H1 (cell line): ENCODE results near the gene TSPAN32. TPM values are rescaled to one million over a fixed set of nuclear protein-coding genes. Genes with fewer than 3 reads are reported as not detected.

Experiments
- CTCF ChIA-PET: fragments of 300-600 bp; sonication (Branson Sonifier 250); formaldehyde crosslinking; loops from one replicate; lab custom pipeline; 2021; ENCODE audit not compliant: partially characterized antibody; lab: Charles Lee
- POLR2A ChIA-PET: fragments of 300-600 bp; sonication (Branson Sonifier 250); formaldehyde crosslinking; loops from one replicate; lab custom pipeline; 2021; ENCODE audit warnings: inconsistent platforms; ENCODE audit not compliant: partially characterized antibody; lab: Charles Lee
- DNase-seq, 2 experiments: peaks; one replicate each; pipeline versions ENCODE4 v3.0.0 to v3.0.0-alpha.2; 2010 to 2022; ENCODE audit warnings: low spot score in 2 of 2, low read depth in 1 of 2, mixed read lengths in 1 of 2
- FAIRE-seq: peaks from 2 replicates; lab custom pipeline; 2011; peaks lifted over from hg19 to GRCh38; lab: Jason Lieb, UNC
- H2AFZ ChIP-seq: 2 replicates; pipeline ENCODE4 v1.8.1; 2012; ENCODE audit warnings: low read length, inconsistent platforms
- H2AK5ac ChIP-seq: 2 replicates; pipeline ENCODE4 v1.6.1; 2013; ENCODE audit warnings: low read depth, low read length
- H2BK120ac ChIP-seq: replicated peaks from 2 replicates; pipeline ENCODE3; 2013; ENCODE audit warnings: low read depth, low read length, inconsistent platforms
- H2BK12ac ChIP-seq: 2 replicates; pipeline ENCODE4 v1.6.1; 2013; ENCODE audit warnings: low read depth, low read length
- H2BK15ac ChIP-seq: 2 replicates; pipeline ENCODE4 v1.6.1; 2013; ENCODE audit warnings: low read length
- H2BK20ac ChIP-seq: 2 replicates; pipeline ENCODE4 v1.6.1; 2013; ENCODE audit warnings: low read length
- H2BK5ac ChIP-seq: 2 replicates; pipeline ENCODE4 v1.6.1; 2013; ENCODE audit warnings: low read depth, low read length
- H3K14ac ChIP-seq: 2 replicates; pipeline ENCODE4 v1.6.1; 2013; ENCODE audit warnings: inconsistent platforms; ENCODE audit not compliant: insufficient read length
- H3K18ac ChIP-seq: 2 replicates; pipeline ENCODE4 v1.6.1; 2013; ENCODE audit warnings: low read length; ENCODE audit errors: extremely low read depth
- H3K23ac ChIP-seq: 2 replicates; pipeline ENCODE4 v1.6.1; 2013; ENCODE audit warnings: inconsistent platforms; ENCODE audit not compliant: insufficient read length
- H3K23me2 ChIP-seq: 2 replicates; pipeline ENCODE4 v1.6.1; 2013; ENCODE audit warnings: low read depth, low read length
- H3K27ac ChIP-seq: 2 replicates; pipeline ENCODE4 v1.6.1; 2011; ENCODE audit warnings: low read depth, low read length, inconsistent platforms
- H3K27me3 ChIP-seq, 4 experiments: replicated peaks in 1 of 4; 1 replicate in 1 of 4; 2 replicates in 3 of 4; pipeline versions ENCODE4 v1.6.1 to v1.8.1; 2011 to 2013; ENCODE audit warnings: low read length in 3 of 4, mild to moderate bottlenecking in 3 of 4, inconsistent platforms in 2 of 4, mixed read lengths in 2 of 4, moderate library complexity in 1 of 4; ENCODE audit not compliant: control insufficient read depth in 3 of 4, insufficient read depth in 3 of 4; ENCODE audit errors: extremely low read depth in 1 of 4
- H3K36me3 ChIP-seq, 4 experiments: 2 replicates each; pipeline versions ENCODE4 v1.6.1 to v1.8.1; 2011 to 2013; ENCODE audit warnings: mild to moderate bottlenecking in 4 of 4, low read length in 3 of 4, moderate library complexity in 2 of 4, control low read depth in 1 of 4, inconsistent platforms in 1 of 4; ENCODE audit not compliant: insufficient read depth in 4 of 4, control insufficient read depth in 2 of 4
- H3K4ac ChIP-seq: replicated peaks from 2 replicates; pipeline ENCODE3; 2013; ENCODE audit warnings: low read length, low read depth, mixed read lengths, inconsistent platforms; ENCODE audit not compliant: insufficient read length
- H3K4me1 ChIP-seq, 4 experiments: replicated peaks in 1 of 4; 1 replicate in 1 of 4; 2 replicates in 3 of 4; pipeline versions ENCODE4 v1.6.1 to v1.8.1; 2011 to 2013; ENCODE audit warnings: low read length in 3 of 4, inconsistent platforms in 2 of 4, mixed read lengths in 1 of 4; ENCODE audit not compliant: insufficient read depth in 4 of 4, control insufficient read depth in 3 of 4
- H3K4me2 ChIP-seq, 2 experiments: 2 replicates each; pipeline versions ENCODE4 v1.6.1 to v1.8.1; 2011 to 2013; ENCODE audit warnings: low read depth in 2 of 2, low read length in 2 of 2, control low read depth in 1 of 2, inconsistent platforms in 1 of 2, mild to moderate bottlenecking in 1 of 2; ENCODE audit not compliant: insufficient read depth in 1 of 2
- H3K4me3 ChIP-seq, 4 experiments: fragments of 200-600, 300-600 bp in 1 of 4; sonication (generic), shearing (Covaris generic), sonication (Bioruptor Twin) in 1 of 4; 2 replicates each; pipeline versions ENCODE4 v1.5.1 to v1.8.1; 2011 to 2016; ENCODE audit warnings: low read length in 4 of 4, low read depth in 3 of 4, control low read depth in 2 of 4, inconsistent platforms in 2 of 4, mild to moderate bottlenecking in 2 of 4, mixed read lengths in 1 of 4, moderate library complexity in 1 of 4; ENCODE audit not compliant: insufficient read depth in 2 of 4; ENCODE audit errors: extremely low read depth in 1 of 4
- H3K56ac ChIP-seq: replicated peaks from 2 replicates; pipeline ENCODE3; 2013; ENCODE audit warnings: low read depth, mild to moderate bottlenecking, mixed read lengths, low read length, inconsistent platforms; ENCODE audit not compliant: insufficient read length
- H3K79me1 ChIP-seq: 2 replicates; pipeline ENCODE4 v1.6.1; 2013; ENCODE audit warnings: low read depth, low read length, control low read depth
- H3K79me2 ChIP-seq, 2 experiments: 2 replicates each; pipeline versions ENCODE4 v1.6.1 to v1.8.1; 2012 to 2013; ENCODE audit warnings: low read length in 2 of 2, mild to moderate bottlenecking in 2 of 2, inconsistent platforms in 1 of 2; ENCODE audit not compliant: insufficient read depth in 2 of 2, control insufficient read depth in 1 of 2
- H3K9ac ChIP-seq, 4 experiments: replicated peaks in 1 of 4; 1 replicate in 1 of 4; 2 replicates in 3 of 4; pipeline versions ENCODE4 v1.6.1 to v1.8.1; 2011 to 2013; ENCODE audit warnings: low read depth in 3 of 4, low read length in 3 of 4, control low read depth in 2 of 4, mild to moderate bottlenecking in 2 of 4, moderate library complexity in 2 of 4, inconsistent platforms in 1 of 4; ENCODE audit errors: extremely low read depth in 1 of 4
- H3K9me3 ChIP-seq, 2 experiments: 2 replicates each; pipeline versions ENCODE4 v1.6.1 to v1.8.1; 2012 to 2013; ENCODE audit warnings: mild to moderate bottlenecking in 2 of 2, moderate library complexity in 2 of 2, control low read depth in 1 of 2, inconsistent platforms in 1 of 2, low read depth in 1 of 2, low read length in 1 of 2, mixed read lengths in 1 of 2; ENCODE audit not compliant: insufficient read depth in 2 of 2
- H4K20me1 ChIP-seq, 2 experiments: replicated peaks in 1 of 2; 2 replicates each; pipeline versions ENCODE3 to v1.8.1; 2011 to 2013; ENCODE audit warnings: inconsistent platforms in 2 of 2, low read length in 2 of 2, mild to moderate bottlenecking in 1 of 2; ENCODE audit not compliant: insufficient read depth in 2 of 2, control insufficient read depth in 1 of 2
- H4K5ac ChIP-seq: 2 replicates; pipeline ENCODE4 v1.6.1; 2013; ENCODE audit warnings: low read length, low read depth, mixed read lengths, inconsistent platforms; ENCODE audit not compliant: insufficient read length
- H4K8ac ChIP-seq: 2 replicates; pipeline ENCODE4 v1.8.0; 2013; ENCODE audit warnings: mild to moderate bottlenecking, moderate library complexity, low read length, inconsistent platforms; ENCODE audit not compliant: insufficient read depth; ENCODE audit errors: extremely low read depth
- H4K91ac ChIP-seq: replicated peaks from 2 replicates; pipeline ENCODE3; 2013; ENCODE audit warnings: low read length, mixed read lengths, inconsistent platforms; ENCODE audit not compliant: insufficient read length
- BCL11A ChIP-seq, 2 experiments: IDR thresholded peaks; one replicate each; pipeline ENCODE4 v1.6.1; 2011; ENCODE audit warnings: low read depth in 2 of 2, low read length in 2 of 2, mild to moderate bottlenecking in 2 of 2
- EGR1 ChIP-seq: IDR thresholded peaks from 2 replicates; pipeline ENCODE4 v1.6.1; 2011; ENCODE audit warnings: low read depth, low read length, borderline replicate concordance
- JUN ChIP-seq: IDR thresholded peaks from 2 replicates; pipeline ENCODE4 v1.6.1; 2011; ENCODE audit warnings: low read depth, mild to moderate bottlenecking, improper control_type of control experiment, low read length
- SAP30 ChIP-seq: fragments of 300-600 bp; sonication (generic); IDR thresholded peaks from 2 replicates; pipeline ENCODE4 v1.7.1; 2012; ENCODE audit warnings: low read length, moderate library complexity, mild to moderate bottlenecking, inconsistent platforms; ENCODE audit not compliant: insufficient read depth, insufficient replicate concordance
- SIN3A ChIP-seq, 2 experiments: IDR thresholded peaks in 1 of 2; conservative IDR thresholded peaks in 1 of 2; 2 replicates each; pipeline ENCODE4 v1.6.1; 2011 to 2012; ENCODE audit warnings: low read length in 2 of 2, improper control_type of control experiment in 1 of 2, low read depth in 1 of 2, mild to moderate bottlenecking in 1 of 2
- SP4 ChIP-seq: IDR thresholded peaks from 2 replicates; pipeline ENCODE4 v1.6.1; 2012; ENCODE audit warnings: low read length, inconsistent platforms
- ZNF274 ChIP-seq: IDR thresholded peaks from 2 replicates; pipeline ENCODE4 v1.7.0; 2012; ENCODE audit warnings: low read length, borderline replicate concordance; ENCODE audit errors: extremely low read depth
- WGBS, 2 experiments: shearing (Covaris generic) in 1 of 2; methylation state at CpG; one replicate each; pipeline versions ENCODE4 v1.1.6 to v1.1.7; 2013 to 2015; ENCODE audit warnings: low lambda C conversion rate in 2 of 2, mixed read lengths in 2 of 2, inconsistent platforms in 1 of 2, low coverage in 1 of 2, missing lambda C conversion rate in 1 of 2; ENCODE audit not compliant: insufficient replicate concordance in 2 of 2, insufficient coverage in 1 of 2, insufficient read length in 1 of 2; ENCODE audit errors: extremely low coverage in 1 of 2, missing lambda C conversion rate in 1 of 2; 5-methylcytosine and 5-hydroxymethylcytosine counted together
- polyA plus RNA-seq, 7 experiments: library from polyadenylated mRNA; depleted of rRNA in 3 of 7; stranded (reverse) in 5 of 7; unstranded in 2 of 7; fragments of >200 nt in 5 of 7; fragments of 200-250 nt in 2 of 7; gene quantifications; 1 replicate in 5 of 7; 2 replicates in 1 of 7; 4 replicates in 1 of 7; pipeline versions ENCODE4 v1.2.1 to v1.2.3, GENCODE V29; 2011 to 2013; ENCODE audit warnings: missing spikeins in 2 of 7, mixed read lengths in 2 of 7
- total RNA-seq: library from RNA; stranded (reverse); fragmentation: NEBNext Ultra II Directional; extraction: Animal tissue kit (Norgen Biotek cat#: 25700); gene quantifications from 2 replicates; pipeline ENCODE4 v1.2.1, GENCODE V29; 2021
- TF ChIP-seq, protein P1 (sequence below): IDR thresholded peaks from 2 replicates; pipeline ENCODE4 v1.6.1; 2012; ENCODE audit warnings: inconsistent platforms

Gene TSPAN32
- total and polyA plus RNA-seq, 2 of the 8 experiments (the other 6 are each of a cell fraction or from before 2014, with no cell fraction given), result not detected

DNA sequence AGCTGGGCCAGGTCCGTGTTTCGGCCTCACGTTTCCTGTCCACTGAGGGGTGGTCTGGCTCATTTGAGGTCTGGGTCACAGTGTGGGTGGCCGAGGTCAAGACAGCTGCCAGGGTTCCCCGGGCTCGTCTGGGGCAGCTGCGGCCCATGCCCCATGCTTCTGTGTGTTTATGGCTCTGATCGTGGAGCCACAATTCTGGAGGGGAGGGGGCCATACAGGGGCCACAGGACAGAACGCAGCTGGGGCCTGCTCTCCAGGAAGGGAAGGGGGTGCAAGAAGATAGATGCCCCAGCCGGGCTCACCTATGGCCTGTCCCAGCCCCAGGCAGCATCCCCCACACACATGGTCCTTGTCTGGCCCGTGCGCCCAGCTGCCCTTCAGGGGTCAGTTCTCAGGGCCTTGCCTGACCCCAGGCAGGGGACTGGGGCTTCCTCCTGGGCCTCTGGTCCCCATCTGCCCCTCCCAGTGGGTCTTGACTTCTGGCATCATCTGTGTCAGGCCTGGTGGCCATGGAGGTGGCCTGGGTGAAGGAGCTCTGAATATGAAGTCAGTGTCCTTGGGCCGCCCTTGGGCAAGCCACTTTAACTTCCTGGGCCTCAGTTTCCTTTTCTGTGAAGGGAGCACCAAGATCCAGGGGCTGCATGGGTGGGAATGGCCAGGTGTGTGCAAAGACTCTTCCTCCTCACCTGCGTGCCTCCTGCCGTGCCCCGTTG lies 8.4 kb downstream of the TSPAN32 start:
- no peaks in the 10 kb centered on the region for H3K27me3 ChIP-seq
- H2BK12ac ChIP-seq, result no peak overlapping the region
- H4K8ac ChIP-seq, result no peak overlapping the region
- no peak overlapping the region for H3K14ac ChIP-seq
- no peak overlapping the region for H2BK15ac ChIP-seq
- peaks cover 0 to 4% of the 10 kb centered on the region in 2 experiments for H4K20me1 ChIP-seq
- no peak overlapping the region for H4K91ac ChIP-seq
- no peak for FAIRE-seq
- H3K79me1 ChIP-seq, result no peaks in the 10 kb centered on the region
- H2AK5ac ChIP-seq, result no peak overlapping the region
- no peak overlapping the region for H3K4me2 ChIP-seq
- H2BK120ac ChIP-seq, result no peak overlapping the region
- CTCF ChIA-PET, result interaction anchor here (0.7 to 4.1 kb wide), 17 partner anchors 10 to 223 kb away, joined by 3 to 39 read pairs (median 4); partner anchors contain the start of genes C11orf21, CD81, TSPAN32 and TSSC4
- H2BK5ac ChIP-seq, result no peak overlapping the region
- H3K56ac ChIP-seq, result no peak overlapping the region
- DNase-seq, result no peak
- TF ChIP-seq EGR1, result no peak
- TF ChIP-seq ZNF274, result no peak
- no peak for TF ChIP-seq JUN
- TF ChIP-seq SIN3A (conservative IDR thresholded peaks at IDR 0.05 in 1 of 2, IDR thresholded peaks at IDR 0.05 in 1 of 2; ENCODE audit: low read depth in 1 of 2, low read length in 2 of 2), result no peak
- no peak for TF ChIP-seq SAP30
- no peak for TF ChIP-seq BCL11A (IDR thresholded peaks at IDR 0.05; ENCODE audit: low read depth in 2 of 2, low read length in 2 of 2)
- TF ChIP-seq SP4, result no peak
- TF ChIP-seq, protein P1, sequence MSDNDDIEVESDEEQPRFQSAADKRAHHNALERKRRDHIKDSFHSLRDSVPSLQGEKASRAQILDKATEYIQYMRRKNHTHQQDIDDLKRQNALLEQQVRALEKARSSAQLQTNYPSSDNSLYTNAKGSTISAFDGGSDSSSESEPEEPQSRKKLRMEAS, result no peak
- WGBS, 2 experiments, result 91% methylated on average over 15 of the region's 16 CpGs; no CpG with 5 or more reads in 1 of the 2 experiments
- H3K9ac ChIP-seq, result no peak overlapping the region
- no peaks in the 10 kb centered on the region for H3K79me2 ChIP-seq
- no peaks in the 10 kb centered on the region for H3K36me3 ChIP-seq
- no peaks in the 10 kb centered on the region for H3K23me2 ChIP-seq
- no peak overlapping the region for H3K27ac ChIP-seq
- no peak overlapping the region for H3K23ac ChIP-seq
- H4K5ac ChIP-seq, result no peak overlapping the region
- peaks cover 0 to 3% (median 0%) of the 10 kb centered on the region in 4 experiments; a peak in 1 of 7 replicates for H3K4me1 ChIP-seq
- no peak overlapping the region for H3K4me3 ChIP-seq
- H3K9me3 ChIP-seq, result no peaks in the 10 kb centered on the region
- no peak overlapping the region for H2AFZ ChIP-seq
- no peak overlapping the region for H3K18ac ChIP-seq
- H2BK20ac ChIP-seq, result no peak overlapping the region
- POLR2A ChIA-PET, result interaction anchor here (1.0 to 3.0 kb wide), 2 partner anchors 68 to 90 kb away, joined by 4 to 13 read pairs; partner anchors contain the start of gene TSSC4
- no peak overlapping the region for H3K4ac ChIP-seq
